AG04449 (cell line): ENCODE data around the gene RAD51D.

ENCODE experiments used
- CTCF ChIA-PET: fragments of 350-600 bp; formaldehyde crosslinking; extraction: SDS; loops from one replicate; lab custom pipeline; 2021; ENCODE audit warnings: antibody characterized with exemption; lab: Yijun Ruan, JAX
- POLR2A ChIA-PET: fragments of 400-600, 350-600 bp; formaldehyde crosslinking; extraction: SDS; loops from one replicate; lab custom pipeline; 2020; ENCODE audit warnings: antibody characterized with exemption, inconsistent platforms; lab: Yijun Ruan, JAX
- DNase-seq: peaks from one replicate; pipeline ENCODE4 v3.0.0-alpha.2; 2010; ENCODE audit warnings: low read depth, low spot score
- H3K4me3 ChIP-seq: 2 replicates; pipeline ENCODE4 v1.5.1; 2011; ENCODE audit warnings: low read depth, mild to moderate bottlenecking, control low read depth, low read length
- TF ChIP-seq, protein P1 (sequence below): IDR thresholded peaks from one replicate; pipeline ENCODE4 v1.5.1; 2011; ENCODE audit warnings: mild to moderate bottlenecking, moderate library complexity, low read length, control low read depth, inconsistent platforms; ENCODE audit not compliant: insufficient read depth; ENCODE audit errors: missing control alignments

RAD51D gene

DNA sequence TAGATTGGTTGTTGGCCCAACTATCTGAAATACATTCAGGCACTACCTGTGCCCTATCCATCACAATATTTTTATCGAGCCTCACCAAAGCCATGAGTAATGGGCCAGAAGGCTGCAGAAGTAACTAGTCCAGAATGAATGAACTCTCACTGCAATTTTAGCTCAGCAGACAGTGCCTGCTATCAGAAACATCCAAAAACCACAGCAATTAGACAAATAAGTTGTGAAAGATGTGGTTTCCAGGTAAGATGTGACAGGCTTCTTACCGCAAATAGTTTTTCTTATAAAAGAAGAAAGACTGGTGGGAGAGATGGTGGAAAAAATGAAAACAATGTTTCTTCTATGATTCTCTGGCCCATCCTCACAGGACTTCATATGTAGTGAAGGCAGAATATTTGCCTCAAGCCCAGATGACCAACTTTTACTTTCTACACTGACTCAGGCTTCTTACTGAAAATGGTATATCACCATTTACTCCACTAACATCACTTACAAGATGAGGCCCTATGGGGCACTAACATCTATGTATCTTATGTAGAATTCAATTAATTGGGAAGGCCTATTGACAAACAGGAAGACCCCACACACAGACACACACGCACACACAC, 46.4 kb downstream of the RAD51D start:
- H3K4me3 ChIP-seq, result no peak overlapping the region
- TF ChIP-seq, protein P1, sequence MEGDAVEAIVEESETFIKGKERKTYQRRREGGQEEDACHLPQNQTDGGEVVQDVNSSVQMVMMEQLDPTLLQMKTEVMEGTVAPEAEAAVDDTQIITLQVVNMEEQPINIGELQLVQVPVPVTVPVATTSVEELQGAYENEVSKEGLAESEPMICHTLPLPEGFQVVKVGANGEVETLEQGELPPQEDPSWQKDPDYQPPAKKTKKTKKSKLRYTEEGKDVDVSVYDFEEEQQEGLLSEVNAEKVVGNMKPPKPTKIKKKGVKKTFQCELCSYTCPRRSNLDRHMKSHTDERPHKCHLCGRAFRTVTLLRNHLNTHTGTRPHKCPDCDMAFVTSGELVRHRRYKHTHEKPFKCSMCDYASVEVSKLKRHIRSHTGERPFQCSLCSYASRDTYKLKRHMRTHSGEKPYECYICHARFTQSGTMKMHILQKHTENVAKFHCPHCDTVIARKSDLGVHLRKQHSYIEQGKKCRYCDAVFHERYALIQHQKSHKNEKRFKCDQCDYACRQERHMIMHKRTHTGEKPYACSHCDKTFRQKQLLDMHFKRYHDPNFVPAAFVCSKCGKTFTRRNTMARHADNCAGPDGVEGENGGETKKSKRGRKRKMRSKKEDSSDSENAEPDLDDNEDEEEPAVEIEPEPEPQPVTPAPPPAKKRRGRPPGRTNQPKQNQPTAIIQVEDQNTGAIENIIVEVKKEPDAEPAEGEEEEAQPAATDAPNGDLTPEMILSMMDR, result no peak
- no peak for DNase-seq
- ChIA-PET POLR2A (no interaction called here), CTCF (interaction anchor here (0.6 to 1.9 kb wide), 2 partner anchors 9 to 733 kb away, joined by 3 to 5 read pairs; no protein-coding TSS in a partner anchor)

DNA sequence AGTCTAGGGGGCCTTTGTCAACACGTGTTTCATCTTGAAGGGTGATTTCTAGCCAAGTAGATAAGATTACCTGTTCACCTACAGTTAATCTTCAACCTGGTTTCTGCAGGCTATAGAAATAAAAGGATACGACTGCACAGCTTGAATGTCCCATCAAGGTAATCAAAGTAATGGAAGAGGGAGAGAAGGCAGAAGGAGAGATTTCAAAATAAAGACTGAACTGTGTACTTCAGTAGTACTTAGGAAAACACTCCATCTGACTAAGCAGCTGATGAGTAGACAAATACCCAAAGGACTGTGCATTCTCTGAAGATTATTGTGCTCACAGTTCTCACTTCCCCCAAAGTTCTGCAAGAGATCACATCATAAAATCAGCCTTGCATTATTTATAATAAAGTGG, 50.3 kb downstream of the RAD51D start:
- ChIA-PET POLR2A (no interaction called here), CTCF (no interaction called here)
- TF ChIP-seq, protein P1, result no peak
- no peak overlapping the region for H3K4me3 ChIP-seq
- DNase-seq, result no peak

DNA sequence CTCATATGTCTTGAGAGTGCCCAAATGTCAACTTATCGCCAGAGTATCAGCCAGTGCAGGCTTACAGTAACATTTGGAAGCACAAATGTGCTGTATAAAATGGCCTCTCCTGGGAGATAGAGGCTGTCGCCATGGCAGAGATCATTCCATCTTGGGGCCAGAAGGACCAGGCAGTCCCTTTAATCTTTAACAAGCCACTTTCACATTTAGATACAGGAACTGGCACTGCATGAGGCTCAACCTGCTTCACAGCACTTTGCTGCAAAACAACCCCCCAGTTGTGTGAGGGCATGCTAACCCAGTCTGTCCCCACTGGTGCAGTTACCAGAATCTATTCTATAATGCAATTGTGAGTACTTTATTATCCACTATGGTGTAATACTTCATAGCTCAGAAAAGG, 51.4 kb downstream of the RAD51D start:
- TF ChIP-seq, protein P1, result no peak
- ChIA-PET CTCF (interaction anchor here (1.0 to 1.5 kb wide), 2 partner anchors 18 to 51 kb away, joined by 3 to 4 read pairs; partner anchors contain the start of gene RAD51D), POLR2A (no interaction called here)
- no peak overlapping the region for H3K4me3 ChIP-seq
- no peak for DNase-seq

DNA sequence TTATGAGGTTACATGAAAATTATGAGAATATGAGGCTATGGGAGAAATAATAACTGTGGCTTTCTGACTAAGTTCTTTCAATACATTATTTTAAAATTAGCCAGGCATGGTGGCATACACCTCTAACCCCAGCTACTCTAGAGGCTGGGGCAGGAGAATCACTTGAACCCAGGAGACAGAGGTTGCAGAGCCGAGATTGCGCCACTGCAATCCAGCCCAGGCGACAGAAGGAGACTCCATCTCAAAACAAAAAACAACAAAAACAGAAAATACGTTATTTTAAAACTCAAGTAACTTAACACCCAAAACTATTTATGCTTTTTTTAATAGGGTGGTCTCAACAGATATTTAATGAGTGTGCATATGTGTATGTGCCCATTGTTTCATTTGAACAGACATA, 53.8 kb downstream of the RAD51D start:
- POLR2A ChIA-PET, result no interaction called here
- CTCF ChIA-PET, result interaction anchor here (1.2 kb wide), 1 partner anchor 24 kb away, joined by 10 read pairs; no protein-coding TSS in a partner anchor
- DNase-seq, result no peak
- H3K4me3 ChIP-seq, result no peak overlapping the region
- TF ChIP-seq, protein P1, result no peak

DNA sequence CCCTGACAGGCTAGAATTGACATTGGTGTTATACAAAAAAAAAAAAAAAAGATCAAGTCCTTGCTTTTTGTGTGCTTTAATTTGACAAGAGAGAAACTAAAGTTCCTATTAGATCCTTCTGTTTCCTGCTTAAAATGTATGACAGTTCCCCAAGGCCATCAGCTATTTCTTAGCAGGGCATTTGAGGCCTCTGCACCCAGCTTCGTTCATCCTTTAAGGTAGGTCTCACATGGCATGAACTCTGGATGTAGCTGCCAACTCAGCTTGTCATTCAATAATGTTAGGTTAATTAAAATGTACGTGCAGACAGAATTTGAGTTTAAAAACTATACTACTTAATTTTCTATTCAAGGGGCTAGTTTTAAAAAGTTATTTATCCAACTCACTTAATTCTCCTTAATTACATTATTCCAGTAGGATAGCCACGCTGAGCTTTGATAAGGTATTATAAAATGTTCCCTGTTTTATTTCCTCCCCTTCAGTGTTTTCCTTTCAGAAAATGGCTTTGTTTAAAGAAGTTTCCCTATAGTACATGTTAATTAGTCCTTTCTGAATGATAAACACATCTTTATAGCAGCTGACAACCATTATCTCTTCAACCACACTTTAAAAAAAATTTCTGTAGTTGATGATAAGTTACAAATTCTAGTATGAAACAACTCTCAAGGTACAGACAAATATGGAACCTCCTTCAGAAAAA, 55.0 kb downstream of the RAD51D start:
- no peak overlapping the region for H3K4me3 ChIP-seq
- ChIA-PET POLR2A (interaction anchor here (1.7 kb wide), 1 partner anchor 84 kb away, joined by 5 read pairs; the partner anchor contains the start of gene LIG3), CTCF (interaction anchor here (0.7 to 1.6 kb wide), 6 partner anchors 10 to 84 kb away, joined by 3 to 10 read pairs (median 5); partner anchors contain the start of gene LIG3)
- TF ChIP-seq, protein P1, result no peak
- no peak for DNase-seq
